HepG2 (cell line): Measurements from ENCODE around the gene PTGIR. TPM values are rescaled to one million over a fixed set of nuclear protein-coding genes. Genes with fewer than 3 reads are reported as not detected.

Source experiments
- ATAC-seq: fragments of 200-7000 bp; cut with Tn5 transposase; 3 replicates; pipeline ENCODE4 v1.9.1; 2020; ENCODE audit warnings: mild to moderate bottlenecking, moderate library complexity
- BruUV-seq: library from RNA; stranded (reverse); fragments of 400-500 nt; replicated peaks from 2 replicates; lab custom pipeline; 2021; lab: Mats Ljungman, UMichigan
- CTCF ChIA-PET: fragments of 300-600 bp; formaldehyde crosslinking; extraction: SDS; loops from one replicate; lab custom pipeline; 2021; ENCODE audit warnings: low total read pairs, inconsistent platforms, low intra/inter-chr PET ratio; lab: Yijun Ruan, JAX
- POLR2A ChIA-PET: fragments of 350-600 bp; sonication (Branson Sonifier 250); formaldehyde crosslinking; loops from one replicate; lab custom pipeline; 2020; ENCODE audit warnings: antibody characterized with exemption, inconsistent platforms; lab: Yijun Ruan, JAX
- DNase-seq: peaks from one replicate; pipeline ENCODE4 v3.0.0-alpha.2; 2015; ENCODE audit warnings: low spot score
- FAIRE-seq: peaks from 3 replicates; lab custom pipeline; 2011; peaks lifted over from hg19 to GRCh38; lab: Jason Lieb, UNC
- H2AFZ ChIP-seq: one replicate; pipeline ENCODE4 v1.6.1; 2011; ENCODE audit warnings: low read length, inconsistent platforms
- H3K27ac ChIP-seq: fragments of 300-600 bp; 3 replicates; pipeline ENCODE4 v1.8.0; 2011; ENCODE audit warnings: mixed run types, mild to moderate bottlenecking, mixed read lengths, low read length, inconsistent platforms; ENCODE audit not compliant: insufficient read depth; ENCODE audit errors: extremely low read length
- H3K27me3 ChIP-seq, 2 experiments: fragments of 200-600 bp in 1 of 2; 2 replicates in 1 of 2; 3 replicates in 1 of 2; pipeline versions ENCODE4 v1.6.0 to v1.8.0; 2011; ENCODE audit warnings: low read length in 2 of 2, mild to moderate bottlenecking in 2 of 2, moderate library complexity in 2 of 2, inconsistent platforms in 1 of 2; ENCODE audit not compliant: insufficient read depth in 2 of 2, control insufficient read depth in 1 of 2
- H3K36me3 ChIP-seq, 2 experiments: fragments of 200-600 bp in 1 of 2; replicated peaks in 1 of 2; 2 replicates in 1 of 2; 3 replicates in 1 of 2; pipeline versions ENCODE4 v1.5.1 to v1.8.0; 2011; ENCODE audit warnings: low read length in 2 of 2, inconsistent platforms in 1 of 2; ENCODE audit not compliant: insufficient read depth in 2 of 2, control insufficient read depth in 1 of 2
- H3K4me1 ChIP-seq: 2 replicates; pipeline ENCODE4 v1.5.1; 2012; ENCODE audit warnings: low read length, inconsistent platforms; ENCODE audit not compliant: insufficient read depth
- H3K4me2 ChIP-seq: 2 replicates; pipeline ENCODE4 v1.6.0; 2011; ENCODE audit warnings: low read depth, low read length, inconsistent platforms
- H3K4me3 ChIP-seq, 3 experiments: fragments of 200-600 bp in 1 of 3; sonication (generic), shearing (Covaris generic) in 1 of 3; replicated peaks in 1 of 3; 2 replicates each; pipeline ENCODE4 v1.5.1; 2011 to 2016; ENCODE audit warnings: low read length in 3 of 3, inconsistent platforms in 2 of 3, low read depth in 2 of 3, mild to moderate bottlenecking in 2 of 3, control low read depth in 1 of 3, mixed read lengths in 1 of 3; ENCODE audit not compliant: insufficient read depth in 1 of 3
- H3K79me2 ChIP-seq: one replicate; pipeline ENCODE4 v1.6.1; 2011; ENCODE audit warnings: low read length, inconsistent platforms; ENCODE audit not compliant: insufficient read depth
- H3K9ac ChIP-seq: 2 replicates; pipeline ENCODE4 v1.6.0; 2011; ENCODE audit warnings: mild to moderate bottlenecking, low read depth, low read length, inconsistent platforms; ENCODE audit not compliant: insufficient read depth
- H3K9me3 ChIP-seq: 2 replicates; pipeline ENCODE4 v1.5.1; 2012; ENCODE audit warnings: mild to moderate bottlenecking, low read length
- H4K20me1 ChIP-seq: 2 replicates; pipeline ENCODE4 v1.6.0; 2011; ENCODE audit warnings: inconsistent platforms, mild to moderate bottlenecking, low read length, moderate library complexity; ENCODE audit not compliant: insufficient read depth
- ETS1 ChIP-seq: sonication (generic); formaldehyde crosslinking; IDR thresholded peaks from 2 replicates; pipeline ENCODE4 v1.4.0; 2020; ENCODE audit warnings: missing genetic modification reagents
- SRY ChIP-seq: sonication (generic); formaldehyde crosslinking; IDR thresholded peaks from 2 replicates; pipeline ENCODE4 v1.8.0; 2022; ENCODE audit warnings: mild to moderate bottlenecking, missing genetic modification reagents
- ZNF343 ChIP-seq: sonication (generic); formaldehyde crosslinking; IDR thresholded peaks from 2 replicates; pipeline ENCODE4 v1.4.0; 2020; ENCODE audit warnings: mild to moderate bottlenecking, missing genetic modification reagents
- ZNF570 ChIP-seq: sonication (generic); formaldehyde crosslinking; IDR thresholded peaks from 2 replicates; pipeline ENCODE4 v1.4.0; 2020; ENCODE audit warnings: mild to moderate bottlenecking, missing genetic modification reagents, borderline replicate concordance
- WGBS: methylation state at CpG from one replicate; pipeline ENCODE4 v1.1.6; 2017; ENCODE audit warnings: low lambda C conversion rate; 5-methylcytosine and 5-hydroxymethylcytosine counted together
- in situ Hi-C: cut with HindIII; loops from 2 replicates; pipeline ENCODE4 v1.10.0; 2017; ENCODE audit warnings: low pct_unique_long_range_greater_than_20kb; ENCODE audit not compliant: extremely low pct_ligation_motif_present
- intact Hi-C: fragments of 100-400 bp; cut with micrococcal nuclease; formaldehyde crosslinking; loops from one replicate; pipeline ENCODE4 v1.10.0; 2022; ENCODE audit not compliant: unreplicated experiment
- polyA plus RNA-seq, 8 experiments: library from polyadenylated mRNA; depleted of rRNA in 3 of 8; stranded (reverse) in 7 of 8; unstranded in 1 of 8; fragments of >200 nt; fragmentation: Illumina TruSeq in 4 of 8; extraction: Trizol in 4 of 8; gene quantifications; 2 replicates each; pipeline versions ENCODE4 v1.2.1 to v1.2.3, GENCODE V29; 2011 to 2016; ENCODE audit warnings: low read depth in 4 of 8, missing spikeins in 1 of 8, mixed read lengths in 1 of 8; ENCODE audit not compliant: insufficient read depth in 1 of 8
- total RNA-seq, 5 experiments: library from RNA; depleted of rRNA; stranded (reverse); fragments of >200 nt; fragmentation: Illumina TruSeq; extraction: Trizol; gene quantifications; 2 replicates each; pipeline ENCODE4 v1.2.3, GENCODE V29; 2016; ENCODE audit warnings: low read depth in 1 of 5

PTGIR gene
- total and polyA plus RNA-seq, 2 of the 13 experiments (the other 11 are each of a cell fraction or from before 2014, with no cell fraction given) = not detected

GRCh38 chr19:46613525-46613924, 11.4 kb downstream of the PTGIR start (continued):
- TF ChIP-seq SRY (CRISPR knock-in tag) (no peak), ZNF343 (CRISPR knock-in tag) (no peak)

- WGBS = 87% methylated on average over 6 of the region's 6 CpGs
- intact Hi-C loops = no loop called here
These were observed 13.1 kb downstream of the PTGIR start for GRCh38 chr19:46611776-46612175.

More at GRCh38 chr19:46611776-46612175, 13.1 kb downstream of the PTGIR start:
- CTCF ChIA-PET = no interaction called here
- H2AFZ ChIP-seq = no peak overlapping the region
- no peak for FAIRE-seq
- no peaks in the 10 kb centered on the region for H3K79me2 ChIP-seq
- BruUV-seq = no TSS peak
- TF ChIP-seq ETS1 (CRISPR knock-in tag) (no peak), ZNF570 (no peak)
- TF ChIP-seq, all 625 proteins: peak for 0
- H3K4me2 ChIP-seq = no peak overlapping the region
- no peak overlapping the region for H3K4me3 ChIP-seq
- no peak overlapping the region for H3K9ac ChIP-seq
- DNase-seq (no peak), ATAC-seq (no peak)
- in situ Hi-C loops = loop anchor here (10.0 kb wide), 1 partner anchor 53 kb away; the partner anchor contains the start of gene DACT3
- POLR2A ChIA-PET = interaction anchor here (1.9 to 2.8 kb wide), 3 partner anchors 9 to 50 kb away, joined by 6 to 11 read pairs (median 10); partner anchors contain the start of genes CALM3 and DACT3
- H3K27me3 ChIP-seq = peaks cover 0 to 2% of the 10 kb centered on the region in 2 experiments; a peak in 2 of 5 replicates
- H3K27ac ChIP-seq = no peak overlapping the region
- H3K4me1 ChIP-seq = peaks cover 12% of the 10 kb centered on the region
- no peaks in the 10 kb centered on the region for H4K20me1 ChIP-seq
- H3K36me3 ChIP-seq = peaks cover 21 to 37% of the 10 kb centered on the region in 2 experiments; a peak in 4 of 5 replicates
- H3K9me3 ChIP-seq = no peaks in the 10 kb centered on the region
